ENCODE measurements around the gene SLC48A1.

Gene SLC48A1

GRCh38 chr12:47771304-47771703 lies 1.7 kb upstream of the SLC48A1 start:
- TF ChIP-seq CTCF (IDR thresholded peaks at IDR 0.05; ENCODE audit: insufficient read depth, low read length) (no peak), GABPA (IDR thresholded peaks at IDR 0.05; ENCODE audit: low read depth) (no peak), SPI1 (IDR thresholded peaks at IDR 0.05; ENCODE audit: borderline replicate concordance, low read depth) (no peak), REST (IDR thresholded peaks at IDR 0.05; ENCODE audit: insufficient replicate concordance, low read depth) (no peak)
- Histone ChIP-seq H3K27ac (replicated peaks) (no peak overlapping the region), H3K27me3 (ENCODE audit: insufficient read depth, poor library complexity, severe bottlenecking) (no peaks in the 10 kb centered on the region), H3K4me3 (replicated peaks; ENCODE audit: insufficient read depth, low read length) (no peak overlapping the region)
- no peak for DNase-seq (ENCODE audit: low read depth in 1 of 2, low spot score in 1 of 2)

GRCh38 chr12:47772094-47772660 lies 861 bp upstream of the SLC48A1 start:
- Histone ChIP-seq H3K27me3 (ENCODE audit: insufficient read depth, poor library complexity, severe bottlenecking) (no peaks in the 10 kb centered on the region), H3K4me3 (replicated peaks; ENCODE audit: insufficient read depth, low read length) (no peak overlapping the region), H3K27ac (replicated peaks) (no peak overlapping the region)
- no peak for TF ChIP-seq SPI1 (IDR thresholded peaks at IDR 0.05; ENCODE audit: borderline replicate concordance, low read depth)
- TF ChIP-seq CTCF (IDR thresholded peaks at IDR 0.05; ENCODE audit: insufficient read depth, low read length) = no peak
- TF ChIP-seq POLR2AphosphoS5 (IDR thresholded peaks at IDR 0.05; ENCODE audit: low read depth) = no peak
- no peak for TF ChIP-seq REST (IDR thresholded peaks at IDR 0.05; ENCODE audit: insufficient replicate concordance, low read depth)
- no peak for TF ChIP-seq GABPA (IDR thresholded peaks at IDR 0.05; ENCODE audit: low read depth)
- DNase-seq (ENCODE audit: low read depth in 1 of 2, low spot score in 1 of 2) = no peak

- TF ChIP-seq REST (IDR thresholded peaks at IDR 0.05; ENCODE audit: insufficient replicate concordance, low read depth) (no peak), SPI1 (IDR thresholded peaks at IDR 0.05; ENCODE audit: borderline replicate concordance, low read depth) (no peak), GABPA (IDR thresholded peaks at IDR 0.05; ENCODE audit: low read depth) (no peak), POLR2AphosphoS5 (IDR thresholded peaks at IDR 0.05; ENCODE audit: low read depth) (no peak), CTCF (IDR thresholded peaks at IDR 0.05; ENCODE audit: insufficient read depth, low read length) (no peak)
- Histone ChIP-seq H3K4me3 (replicated peaks; ENCODE audit: insufficient read depth, low read length) (peak overlapping the region; percentile 33), H3K27ac (replicated peaks) (no peak overlapping the region), H3K27me3 (ENCODE audit: insufficient read depth, poor library complexity, severe bottlenecking) (no peaks in the 10 kb centered on the region)
- no peak for DNase-seq (ENCODE audit: low read depth in 1 of 2, low spot score in 1 of 2)
These were observed 338 bp upstream of the SLC48A1 start for GRCh38 chr12:47772738-47773061.
